ENCODE data around the gene CD70. TPM values are rescaled to one million over a fixed set of nuclear protein-coding genes. Genes with fewer than 3 reads are reported as not detected.
A peak's percentile ranks its signal among the peaks of the same experiment; 100 is the strongest.
"Not testable (repeated sequence)": the region's sequence is repeated elsewhere in the genome, so short reads cannot be mapped to it uniquely, and the experiment has no call there.

The CD70 gene
- total RNA-seq: not detected in 2 replicates
- long read RNA-seq: 0 reads

- TF ChIP-seq, protein P1, sequence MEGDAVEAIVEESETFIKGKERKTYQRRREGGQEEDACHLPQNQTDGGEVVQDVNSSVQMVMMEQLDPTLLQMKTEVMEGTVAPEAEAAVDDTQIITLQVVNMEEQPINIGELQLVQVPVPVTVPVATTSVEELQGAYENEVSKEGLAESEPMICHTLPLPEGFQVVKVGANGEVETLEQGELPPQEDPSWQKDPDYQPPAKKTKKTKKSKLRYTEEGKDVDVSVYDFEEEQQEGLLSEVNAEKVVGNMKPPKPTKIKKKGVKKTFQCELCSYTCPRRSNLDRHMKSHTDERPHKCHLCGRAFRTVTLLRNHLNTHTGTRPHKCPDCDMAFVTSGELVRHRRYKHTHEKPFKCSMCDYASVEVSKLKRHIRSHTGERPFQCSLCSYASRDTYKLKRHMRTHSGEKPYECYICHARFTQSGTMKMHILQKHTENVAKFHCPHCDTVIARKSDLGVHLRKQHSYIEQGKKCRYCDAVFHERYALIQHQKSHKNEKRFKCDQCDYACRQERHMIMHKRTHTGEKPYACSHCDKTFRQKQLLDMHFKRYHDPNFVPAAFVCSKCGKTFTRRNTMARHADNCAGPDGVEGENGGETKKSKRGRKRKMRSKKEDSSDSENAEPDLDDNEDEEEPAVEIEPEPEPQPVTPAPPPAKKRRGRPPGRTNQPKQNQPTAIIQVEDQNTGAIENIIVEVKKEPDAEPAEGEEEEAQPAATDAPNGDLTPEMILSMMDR (IDR thresholded peaks at IDR 0.05; ENCODE audit: unreplicated experiment): no peak
- no peaks in the 10 kb centered on the region for H3K9me3 Mint-ChIP-seq (ENCODE audit: low read depth)
Measured at GRCh38 chr19:6590827-6591319, at the start of gene CD70. Gene CD70, minus strand, starts transcription at chr19:6591150. Its CDS starts 148 bp downstream, at chr19:6591002.

DNA sequence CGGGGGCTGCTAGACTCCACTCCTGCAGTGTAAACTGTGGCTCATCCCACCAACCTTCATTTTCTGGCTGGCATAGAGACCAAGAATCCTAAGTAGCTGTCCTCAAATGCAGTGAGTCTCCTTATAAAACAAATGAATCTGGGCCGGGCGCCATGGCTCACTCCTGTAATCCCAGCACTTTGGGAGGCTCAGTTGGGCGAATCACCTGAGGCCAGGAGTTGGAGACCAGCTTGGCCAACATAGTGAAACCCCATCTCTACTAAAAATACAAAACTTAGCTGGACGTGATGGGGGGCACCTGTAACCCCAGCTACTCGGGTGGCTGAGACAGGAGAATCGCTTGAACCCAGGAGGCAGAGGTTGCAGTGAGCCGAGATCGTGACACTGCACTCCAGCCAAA is 49.4 kb upstream of the CD70 start:
- not testable (repeated sequence) for H3K27ac Mint-ChIP-seq; H3K36me3 Mint-ChIP-seq (ENCODE audit: insufficient read depth); H3K4me3 Mint-ChIP-seq (ENCODE audit: low read depth); DNase-seq (ENCODE audit: low spot score, unreplicated experiment); H3K9me3 Mint-ChIP-seq (ENCODE audit: low read depth); H3K27me3 Mint-ChIP-seq; H3K4me1 Mint-ChIP-seq (ENCODE audit: low read depth)

More at GRCh38 chr19:6590827-6591319, at the start of gene CD70:
- Mint-ChIP-seq H3K27ac (no peak within 1 kb of the TSS), H3K4me3 (ENCODE audit: low read depth) (peak within 1 kb of the TSS; percentile 7), H3K27me3 (peaks cover 76% of the 10 kb centered on the region), H3K36me3 (ENCODE audit: insufficient read depth) (no peaks in the 10 kb centered on the region), H3K4me1 (ENCODE audit: low read depth) (peaks cover 5% of the 10 kb centered on the region)
- no peak for DNase-seq (ENCODE audit: low spot score, unreplicated experiment)

DNA sequence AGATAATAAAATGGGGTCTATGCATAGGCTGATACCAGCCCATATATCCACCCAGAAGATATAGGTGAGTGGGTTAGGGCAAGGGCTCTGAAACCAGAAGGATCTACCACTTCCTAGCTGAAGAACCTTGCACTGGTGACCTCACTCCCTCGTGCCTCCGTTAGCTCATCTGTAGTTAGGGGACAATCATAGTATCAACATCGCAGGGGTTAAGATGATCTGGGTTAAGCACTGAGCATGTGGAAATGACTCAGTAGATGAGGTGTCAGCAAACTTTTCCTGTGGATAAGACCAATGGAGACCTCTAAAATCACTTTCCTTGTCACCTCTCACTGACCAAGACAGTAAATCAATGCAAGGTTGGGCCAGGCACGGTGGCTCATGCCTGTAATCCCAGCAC is 48.5 kb upstream of the CD70 start:
- H3K27me3 Mint-ChIP-seq: no peaks in the 10 kb centered on the region
- H3K4me3 Mint-ChIP-seq (ENCODE audit: low read depth): no peak overlapping the region
- no peak for DNase-seq (ENCODE audit: low spot score, unreplicated experiment)
- TF ChIP-seq, protein P1 (IDR thresholded peaks at IDR 0.05; ENCODE audit: unreplicated experiment): no peak
- peaks cover under 1% of the 10 kb centered on the region for H3K9me3 Mint-ChIP-seq (ENCODE audit: low read depth)
- H3K4me1 Mint-ChIP-seq (ENCODE audit: low read depth): no peaks in the 10 kb centered on the region
- no peaks in the 10 kb centered on the region for H3K36me3 Mint-ChIP-seq (ENCODE audit: insufficient read depth)
- no peak overlapping the region for H3K27ac Mint-ChIP-seq

DNA sequence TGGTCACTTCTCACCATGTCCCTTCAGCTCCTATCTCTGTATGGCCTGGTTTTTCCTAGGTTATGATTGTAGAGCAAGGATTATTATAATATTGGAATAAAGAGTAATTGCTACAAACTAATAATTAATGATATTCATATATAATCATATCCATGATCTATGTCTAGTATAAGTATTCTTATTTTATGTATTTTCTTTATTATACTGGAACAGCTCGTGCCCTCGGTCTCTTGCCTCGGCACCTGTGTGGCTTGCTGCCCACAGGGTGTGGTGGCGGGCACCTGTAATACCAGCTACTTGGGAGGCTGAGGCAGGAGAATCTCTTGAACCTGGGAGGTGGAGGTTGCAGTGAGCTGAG is 42.5 kb upstream of the CD70 start:
- H3K4me1 Mint-ChIP-seq (ENCODE audit: low read depth); H3K36me3 Mint-ChIP-seq (ENCODE audit: insufficient read depth); H3K27me3 Mint-ChIP-seq; DNase-seq (ENCODE audit: low spot score, unreplicated experiment); H3K9me3 Mint-ChIP-seq (ENCODE audit: low read depth); H3K4me3 Mint-ChIP-seq (ENCODE audit: low read depth); H3K27ac Mint-ChIP-seq: not testable (repeated sequence)

DNA sequence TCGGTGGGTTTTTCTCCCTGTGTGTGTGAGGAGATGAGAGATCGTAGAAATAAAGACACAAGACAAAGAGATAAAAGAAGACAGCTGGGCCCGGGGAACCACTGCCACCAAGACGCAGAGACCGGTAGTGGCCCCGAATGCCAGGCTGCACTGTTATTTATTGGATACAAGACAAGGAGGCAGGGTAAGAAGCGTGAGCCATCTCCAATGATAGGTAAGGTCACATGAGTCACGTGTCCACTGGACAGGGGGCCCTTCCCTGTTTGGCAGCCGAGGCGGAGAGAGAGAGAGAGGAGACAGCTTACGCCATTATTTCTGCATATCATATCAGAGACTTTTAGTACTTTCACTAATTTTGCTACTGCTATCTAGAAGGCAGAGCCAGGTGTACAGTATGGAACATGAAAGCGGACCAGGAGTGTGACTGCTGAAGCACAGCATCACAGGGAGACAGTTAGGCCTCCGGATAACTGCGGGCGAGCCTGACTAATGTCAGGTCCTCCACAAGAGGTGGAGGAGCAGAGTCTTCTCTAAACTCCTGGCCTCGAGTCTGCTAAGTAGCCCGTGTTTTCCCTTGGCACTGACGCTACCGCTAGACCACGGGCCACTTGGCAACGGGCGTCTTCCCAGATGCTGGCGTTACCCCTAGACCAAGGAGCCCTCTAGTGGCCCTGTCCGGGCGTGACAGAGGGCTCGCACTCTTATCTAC is 42.0 kb upstream of the CD70 start:
- not testable (repeated sequence) for H3K4me1 Mint-ChIP-seq (ENCODE audit: low read depth); H3K27ac Mint-ChIP-seq; H3K27me3 Mint-ChIP-seq; H3K9me3 Mint-ChIP-seq (ENCODE audit: low read depth); H3K36me3 Mint-ChIP-seq (ENCODE audit: insufficient read depth); H3K4me3 Mint-ChIP-seq (ENCODE audit: low read depth)
- peak; percentile 43 for DNase-seq (ENCODE audit: low spot score, unreplicated experiment)
- TF ChIP-seq, protein P1 (IDR thresholded peaks at IDR 0.05; ENCODE audit: unreplicated experiment): peak; percentile 70

DNA sequence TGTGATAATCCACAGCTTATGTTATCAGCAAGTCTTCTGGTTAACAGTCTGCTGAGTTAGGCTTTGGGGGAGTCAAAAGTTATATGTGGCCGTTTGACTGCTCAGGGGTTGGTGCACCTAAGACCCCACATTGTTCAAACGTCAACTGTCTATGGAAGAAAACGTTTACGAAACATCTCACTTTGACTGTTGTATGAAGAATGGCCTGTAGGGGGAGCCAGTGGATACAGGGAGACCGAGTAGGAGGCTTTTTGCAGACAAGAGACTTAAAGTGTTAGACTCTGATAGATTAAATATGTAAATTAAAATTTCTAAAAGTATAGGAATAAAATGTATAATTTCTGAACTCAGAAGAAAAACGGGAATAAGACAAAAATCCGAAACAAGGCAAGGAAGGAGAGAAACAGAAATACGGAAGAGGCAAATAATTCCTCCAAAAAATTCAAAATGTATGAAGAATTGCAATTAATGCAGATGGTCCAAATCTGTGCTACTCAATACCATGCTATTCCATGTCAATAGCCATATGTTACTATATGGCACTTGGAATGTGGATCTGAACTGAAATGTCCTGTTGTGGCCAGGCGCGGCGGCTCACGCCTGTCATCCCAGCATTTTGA is 41.2 kb upstream of the CD70 start:
- TF ChIP-seq, protein P1 (IDR thresholded peaks at IDR 0.05; ENCODE audit: unreplicated experiment): peak; percentile 86
- H3K4me1 Mint-ChIP-seq (ENCODE audit: low read depth): no peaks in the 10 kb centered on the region
- H3K9me3 Mint-ChIP-seq (ENCODE audit: low read depth): peaks cover 10% of the 10 kb centered on the region
- DNase-seq (ENCODE audit: low spot score, unreplicated experiment): peak; percentile 62
- peaks cover 6% of the 10 kb centered on the region for H3K27me3 Mint-ChIP-seq
- H3K4me3 Mint-ChIP-seq (ENCODE audit: low read depth): no peak overlapping the region
- no peak overlapping the region for H3K27ac Mint-ChIP-seq
- H3K36me3 Mint-ChIP-seq (ENCODE audit: insufficient read depth): no peaks in the 10 kb centered on the region

Measured in progenitor cell of endocrine pancreas (in vitro differentiated cells).